C4-2B (cell line): Measurements from ENCODE around the gene CPT1C.

Experiments
- H3K27ac ChIP-seq: fragments of 450-650 bp; 2 replicates; pipeline ENCODE4 v1.5.1; 2017
- CTCF ChIP-seq: fragments of 450-650 bp; conservative IDR thresholded peaks from 2 replicates; pipeline ENCODE4 v1.5.1; 2017; ENCODE audit warnings: mild to moderate bottlenecking
- ZFX ChIP-seq: fragments of 450-650 bp; IDR thresholded peaks from 2 replicates; pipeline ENCODE4 v1.6.1; 2017

CPT1C gene

GRCh38 chr19:49672131-49672919 lies 18.6 kb upstream of the CPT1C start:
- peak overlapping the region; percentile 17; the same call in 1 of the 2 replicates for H3K27ac ChIP-seq
- no peak for TF ChIP-seq ZFX
- TF ChIP-seq CTCF, result peak; percentile 98

GRCh38 chr19:49676136-49676783 lies 14.7 kb upstream of the CPT1C start:
- no peak for TF ChIP-seq ZFX
- no peak for TF ChIP-seq CTCF
- H3K27ac ChIP-seq, result peak overlapping the region; percentile 93

DNA sequence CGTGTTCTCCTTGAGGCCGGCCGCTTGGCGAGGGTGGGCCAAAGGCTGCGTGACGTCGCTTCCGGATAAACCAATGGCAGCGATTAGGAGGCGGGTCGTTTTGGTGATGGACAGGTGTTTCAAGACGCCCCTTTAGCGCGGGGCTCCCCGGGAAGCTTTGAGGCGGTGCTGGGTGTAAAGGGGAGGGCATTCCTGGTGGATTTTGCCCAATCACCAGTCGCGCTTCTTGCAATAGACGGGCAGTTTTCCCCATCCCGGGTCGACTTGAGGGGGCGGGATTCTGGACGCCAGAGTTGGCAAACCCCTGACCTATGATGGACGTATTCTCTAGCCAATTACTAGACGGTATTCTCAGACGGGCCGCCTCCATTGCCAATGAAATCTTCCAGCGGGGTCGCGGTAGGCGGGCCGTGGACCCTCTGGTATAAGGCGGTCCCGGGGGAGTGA lies 14.1 kb upstream of the CPT1C start:
- peak overlapping the region; percentile 93 for H3K27ac ChIP-seq
- TF ChIP-seq CTCF, result no peak
- no peak for TF ChIP-seq ZFX

GRCh38 chr19:49677231-49677900 lies 13.6 kb upstream of the CPT1C start, which contains the start of gene PRMT1:
Gene PRMT1, plus strand, starts transcription at chr19:49677271. Its CDS starts 10 bp downstream, at chr19:49677281.
- peak within 1 kb of the TSS; percentile 93 for H3K27ac ChIP-seq
- TF ChIP-seq ZFX, result no peak

GRCh38 chr19:49677901-49678674 lies 12.8 kb upstream of the CPT1C start:
- peak; percentile 78 for TF ChIP-seq CTCF
- no peak for TF ChIP-seq ZFX
- peak overlapping the region; percentile 93 for H3K27ac ChIP-seq

DNA sequence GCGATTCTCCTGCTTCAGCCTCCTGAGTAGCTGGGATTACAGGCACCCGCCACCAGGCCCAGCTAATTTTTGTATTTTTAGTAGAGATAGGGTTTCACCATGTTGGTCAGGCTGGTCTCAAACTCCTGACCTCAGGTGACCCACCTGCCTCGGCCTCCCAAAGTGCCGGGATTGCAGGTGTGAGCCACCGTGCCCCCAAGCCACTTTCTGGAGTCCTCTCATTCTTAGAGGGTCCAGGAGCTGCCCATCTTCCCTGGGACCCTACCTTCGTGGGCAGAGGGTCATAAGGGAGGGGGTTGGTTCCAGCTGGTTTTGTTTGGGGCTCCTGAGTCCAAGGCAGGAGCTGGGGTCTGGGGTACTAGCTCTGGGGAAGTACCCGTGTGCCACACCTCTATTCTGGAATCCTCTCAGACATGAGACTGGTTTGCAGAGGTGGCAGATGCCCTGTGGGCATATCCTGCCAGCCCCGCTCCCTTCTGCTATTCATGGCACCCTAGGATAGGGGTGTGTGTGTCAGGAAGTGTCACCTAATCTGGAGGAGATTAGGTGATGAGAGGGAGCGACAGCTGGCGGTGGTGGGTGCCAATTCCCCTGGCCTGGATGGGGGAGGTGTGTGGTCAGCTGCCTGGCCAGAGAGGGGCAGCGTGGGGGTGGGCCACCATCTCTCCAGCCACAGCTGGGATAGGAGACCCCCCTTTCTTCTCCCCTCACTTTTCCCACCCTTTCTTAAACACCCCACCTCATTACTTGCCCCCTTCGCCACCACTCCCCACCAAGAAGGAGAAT lies 11.7 kb upstream of the CPT1C start:
- no peak for TF ChIP-seq ZFX
- TF ChIP-seq CTCF, result no peak
- H3K27ac ChIP-seq, result no peak overlapping the region; the same call in 1 of the 2 replicates
